IPS-20b (cell line): ENCODE results near the gene AGXT.

Source experiments
- H3K27ac ChIP-seq: one replicate; pipeline ENCODE4 v1.5.1; 2013; ENCODE audit warnings: low read length
- H3K27me3 ChIP-seq: 2 replicates; pipeline ENCODE4 v1.6.1; 2013; ENCODE audit warnings: mild to moderate bottlenecking, low read length, inconsistent platforms; ENCODE audit not compliant: insufficient read depth
- H3K36me3 ChIP-seq: 2 replicates; pipeline ENCODE4 v1.6.1; 2013; ENCODE audit warnings: low read depth, mild to moderate bottlenecking, inconsistent platforms, low read length, moderate library complexity; ENCODE audit not compliant: insufficient read depth
- H3K4me1 ChIP-seq: 2 replicates; pipeline ENCODE4 v1.6.1; 2013; ENCODE audit warnings: mild to moderate bottlenecking, control low read depth, inconsistent platforms, low read length, moderate library complexity; ENCODE audit not compliant: insufficient read depth
- H3K4me3 ChIP-seq: 2 replicates; pipeline ENCODE4 v1.5.1; 2013; ENCODE audit warnings: mild to moderate bottlenecking, low read length, inconsistent platforms
- H3K9ac ChIP-seq: 2 replicates; pipeline ENCODE4 v1.6.1; 2013; ENCODE audit warnings: low read depth, mild to moderate bottlenecking, inconsistent platforms, low read length, moderate library complexity
- H3K9me3 ChIP-seq: 2 replicates; pipeline ENCODE4 v1.6.1; 2013; ENCODE audit warnings: mild to moderate bottlenecking, low read depth, low read length, inconsistent platforms; ENCODE audit not compliant: insufficient read depth

Gene AGXT

GRCh38 chr2:240918258-240919091 is 49.9 kb downstream of the AGXT start:
- no peaks in the 10 kb centered on the region for H3K9me3 ChIP-seq
- no peaks in the 10 kb centered on the region for H3K4me1 ChIP-seq
- no peak overlapping the region for H3K9ac ChIP-seq
- peaks cover 24% of the 10 kb centered on the region for H3K27me3 ChIP-seq
- no peaks in the 10 kb centered on the region for H3K36me3 ChIP-seq
- H3K4me3 ChIP-seq: no peak overlapping the region
- H3K27ac ChIP-seq: no peak overlapping the region

- no peak overlapping the region for H3K9ac ChIP-seq
- H3K9me3 ChIP-seq: no peaks in the 10 kb centered on the region
- no peaks in the 10 kb centered on the region for H3K36me3 ChIP-seq
- H3K27me3 ChIP-seq: peaks cover 21% of the 10 kb centered on the region
- no peak overlapping the region for H3K4me3 ChIP-seq
- H3K4me1 ChIP-seq: no peaks in the 10 kb centered on the region
- H3K27ac ChIP-seq: no peak overlapping the region
These were observed 50.6 kb downstream of the AGXT start for GRCh38 chr2:240919161-240919781.

- Histone ChIP-seq H3K4me3 (no peak overlapping the region), H3K4me1 (no peaks in the 10 kb centered on the region), H3K9me3 (no peaks in the 10 kb centered on the region), H3K9ac (no peak overlapping the region), H3K36me3 (no peaks in the 10 kb centered on the region), H3K27ac (no peak overlapping the region), H3K27me3 (peaks cover 16% of the 10 kb centered on the region)
These were observed 51.5 kb downstream of the AGXT start for GRCh38 chr2:240919786-240920782.

- H3K27ac ChIP-seq: no peak overlapping the region
- H3K36me3 ChIP-seq: no peaks in the 10 kb centered on the region
- no peaks in the 10 kb centered on the region for H3K9me3 ChIP-seq
- no peak overlapping the region for H3K4me3 ChIP-seq
- H3K27me3 ChIP-seq: peaks cover 8% of the 10 kb centered on the region
- no peaks in the 10 kb centered on the region for H3K4me1 ChIP-seq
- H3K9ac ChIP-seq: no peak overlapping the region
These were observed 52.2 kb downstream of the AGXT start for GRCh38 chr2:240920783-240921231.

- Histone ChIP-seq H3K4me3 (no peak overlapping the region), H3K36me3 (no peaks in the 10 kb centered on the region), H3K9me3 (no peaks in the 10 kb centered on the region), H3K27me3 (peaks cover 6% of the 10 kb centered on the region), H3K27ac (no peak overlapping the region), H3K9ac (no peak overlapping the region), H3K4me1 (no peaks in the 10 kb centered on the region)
These were observed 52.8 kb downstream of the AGXT start for GRCh38 chr2:240921311-240921994.

- H3K9me3 ChIP-seq: no peaks in the 10 kb centered on the region
- H3K27ac ChIP-seq: no peak overlapping the region
- H3K4me3 ChIP-seq: no peak overlapping the region
- no peaks in the 10 kb centered on the region for H3K36me3 ChIP-seq
- H3K4me1 ChIP-seq: no peaks in the 10 kb centered on the region
- H3K9ac ChIP-seq: no peak overlapping the region
- H3K27me3 ChIP-seq: peaks cover 1% of the 10 kb centered on the region; the same call in 1 of the 2 replicates
These were observed 53.3 kb downstream of the AGXT start for GRCh38 chr2:240921995-240922244.

- H3K4me3 ChIP-seq: no peak overlapping the region
- no peaks in the 10 kb centered on the region for H3K36me3 ChIP-seq
- no peaks in the 10 kb centered on the region for H3K4me1 ChIP-seq
- H3K9me3 ChIP-seq: no peaks in the 10 kb centered on the region
- no peak overlapping the region for H3K9ac ChIP-seq
- H3K27ac ChIP-seq: no peak overlapping the region
- H3K27me3 ChIP-seq: no peaks in the 10 kb centered on the region
These were observed 53.8 kb downstream of the AGXT start for GRCh38 chr2:240922245-240922981.

GRCh38 chr2:240922982-240923537 is 54.4 kb downstream of the AGXT start:
- H3K9ac ChIP-seq: no peak overlapping the region
- H3K4me1 ChIP-seq: no peaks in the 10 kb centered on the region
- no peaks in the 10 kb centered on the region for H3K36me3 ChIP-seq
- H3K4me3 ChIP-seq: no peak overlapping the region
- no peaks in the 10 kb centered on the region for H3K27me3 ChIP-seq
- H3K9me3 ChIP-seq: no peaks in the 10 kb centered on the region
- no peak overlapping the region for H3K27ac ChIP-seq

GRCh38 chr2:240925191-240925567 is 56.6 kb downstream of the AGXT start:
- no peak overlapping the region for H3K9ac ChIP-seq
- no peak overlapping the region for H3K4me3 ChIP-seq
- H3K9me3 ChIP-seq: no peaks in the 10 kb centered on the region
- no peaks in the 10 kb centered on the region; the same call in 1 of the 2 replicates for H3K27me3 ChIP-seq
- H3K27ac ChIP-seq: no peak overlapping the region
- no peaks in the 10 kb centered on the region for H3K4me1 ChIP-seq
- no peaks in the 10 kb centered on the region for H3K36me3 ChIP-seq

- Histone ChIP-seq H3K4me1 (no peaks in the 10 kb centered on the region), H3K36me3 (no peaks in the 10 kb centered on the region), H3K4me3 (no peak overlapping the region), H3K9ac (no peak overlapping the region), H3K27me3 (no peaks in the 10 kb centered on the region; the same call in 1 of the 2 replicates), H3K9me3 (no peaks in the 10 kb centered on the region), H3K27ac (no peak overlapping the region)
These were observed 57.2 kb downstream of the AGXT start for GRCh38 chr2:240925568-240926515.
